ENCODE measurements around the gene CERS4.

DNA sequence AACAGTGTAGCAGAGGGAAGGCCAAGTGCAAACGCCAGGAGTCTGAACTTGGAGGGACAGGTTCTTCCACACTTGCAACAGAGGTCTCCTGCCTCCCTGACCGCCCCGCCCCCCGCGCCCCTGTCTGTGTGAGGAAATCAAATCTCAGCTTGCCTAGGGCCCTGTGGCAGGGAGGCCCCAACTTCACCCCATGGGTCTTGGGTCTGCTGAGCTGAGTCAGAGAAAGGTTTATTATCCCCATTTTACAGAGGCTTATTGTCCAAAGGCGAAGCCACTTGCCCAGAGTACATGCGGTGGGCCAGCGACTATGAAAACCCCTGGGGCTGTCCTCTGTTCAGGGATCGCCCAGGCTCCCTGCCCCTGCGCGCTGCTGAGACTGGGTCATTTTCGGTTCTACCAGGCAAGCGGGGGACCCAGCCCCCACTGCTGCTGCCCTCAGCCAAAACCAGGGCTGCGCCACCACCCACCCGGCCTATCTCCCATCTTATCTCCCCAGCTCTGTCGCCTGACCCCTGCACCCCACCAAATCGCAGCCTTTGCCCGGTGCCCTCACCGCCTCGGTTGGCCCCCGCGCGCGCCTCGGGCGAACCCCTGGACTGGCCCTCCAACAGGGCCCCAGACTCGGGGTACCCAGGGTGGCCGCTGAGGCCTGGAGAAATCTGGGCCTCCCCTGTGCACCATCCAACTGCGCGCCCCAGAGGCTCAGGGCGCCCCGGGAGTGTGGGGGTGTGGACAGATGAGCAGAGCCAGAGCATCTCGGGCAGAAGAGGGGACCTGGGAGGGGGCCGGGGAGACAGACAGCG lies 850 bp upstream of the CERS4 start:
- TF ChIP-seq CTCF (IDR thresholded peaks at IDR 0.05; ENCODE audit: low read length) (no peak), EZH2 (optimal IDR thresholded peaks at IDR 0.05; ENCODE audit: low read depth, low read length) (no peak), EZH2phosphoT487 (IDR thresholded peaks at IDR 0.05; ENCODE audit: low read length) (no peak)

All from MM.1S (cell line).